Activated T-cell treated with anti-CD3 and anti-CD28 coated beads for 48 hours (primary cell): ENCODE results near the gene TRIM74.
"Not testable (repeated sequence)": the region's sequence is repeated elsewhere in the genome, so short reads cannot be mapped to it uniquely, and the experiment has no call there.

Experiments used
- DNase-seq: peaks from one replicate; pipeline ENCODE4 v3.0.0-alpha.2; 2020; ENCODE audit warnings: low read depth

The TRIM74 gene

DNA sequence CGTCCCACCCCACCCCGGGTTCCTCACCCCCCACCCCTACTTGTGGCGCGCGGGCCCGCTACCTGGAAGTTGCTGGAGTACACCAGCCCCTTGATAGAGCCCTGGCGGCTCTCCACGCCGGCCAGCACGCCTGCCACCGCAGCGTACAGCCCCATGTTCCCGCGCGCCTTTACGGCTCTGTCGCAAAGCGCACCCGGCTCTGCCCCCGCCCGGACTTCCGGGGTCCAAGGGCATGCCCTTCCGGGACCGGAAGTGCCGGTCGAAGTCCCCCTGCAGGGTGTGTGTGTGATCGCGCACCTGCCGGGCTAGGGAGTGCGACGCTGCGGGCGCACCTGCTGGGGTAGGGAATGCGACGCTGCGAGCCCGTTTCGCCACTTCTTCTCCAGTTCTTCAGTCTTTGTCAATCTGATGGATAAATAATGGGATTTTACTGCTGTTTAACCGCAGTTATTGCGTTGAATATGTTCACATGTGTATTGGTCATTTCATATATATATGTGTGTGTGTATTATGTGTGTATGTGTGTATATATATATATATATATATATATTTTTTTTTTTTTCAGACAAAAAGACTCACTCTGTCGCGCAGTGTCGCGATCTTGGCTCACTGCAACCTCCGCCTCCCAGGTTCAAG lies 14.6 kb downstream of the TRIM74 start:
- DNase-seq, result not testable (repeated sequence)

DNA sequence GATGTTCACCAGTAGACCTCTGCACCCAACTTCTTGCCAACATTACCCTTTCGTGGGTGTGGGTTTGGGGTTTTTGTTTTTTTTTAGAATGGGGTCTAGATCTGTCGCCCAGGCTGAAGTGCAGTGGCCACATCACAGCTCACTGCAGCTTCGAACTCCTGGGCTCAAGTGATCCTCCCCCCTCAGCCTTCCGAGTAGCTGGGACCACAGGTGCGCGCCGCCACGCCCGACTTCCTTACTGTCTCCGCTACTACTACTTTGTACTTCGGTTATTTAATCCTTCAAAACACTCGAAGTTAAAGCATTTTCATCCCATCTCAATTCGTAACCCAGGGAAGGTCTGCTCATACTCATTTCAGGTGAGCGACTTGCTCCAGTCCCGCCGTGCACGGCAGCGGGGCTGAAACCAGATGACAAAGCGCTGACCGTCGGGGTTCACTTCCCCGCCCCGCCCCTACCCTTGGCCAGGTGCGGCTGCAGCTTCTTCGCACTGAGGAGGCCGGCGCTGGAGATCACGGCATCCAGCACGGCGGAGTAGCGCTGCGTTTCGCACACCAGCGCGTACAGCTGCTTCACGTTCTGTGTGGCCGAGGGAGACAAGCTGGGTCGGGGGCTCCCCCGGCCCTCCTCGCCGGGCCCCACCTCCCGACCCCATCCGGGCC lies 15.2 kb downstream of the TRIM74 start:
- not testable (repeated sequence) for DNase-seq

DNA sequence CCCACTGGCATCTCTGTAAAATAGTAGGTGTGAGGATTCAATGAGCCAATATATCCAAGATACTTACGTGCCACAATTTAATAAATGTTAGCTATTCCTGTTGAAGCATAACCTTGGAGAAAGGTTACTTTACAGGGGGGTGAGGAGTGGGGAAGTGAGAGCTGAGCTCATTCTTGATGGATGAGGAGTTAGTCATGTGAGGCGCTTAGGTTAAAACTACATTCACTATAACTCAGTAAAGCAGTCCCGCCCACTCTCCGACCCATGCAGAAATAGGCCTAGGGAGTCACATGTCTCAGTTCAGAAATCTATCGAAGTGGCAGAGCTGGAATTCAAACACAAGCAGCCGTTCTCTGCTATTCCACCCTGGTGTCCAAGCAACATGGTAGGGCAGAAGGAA lies 18.8 kb downstream of the TRIM74 start:
- not testable (repeated sequence) for DNase-seq

DNA sequence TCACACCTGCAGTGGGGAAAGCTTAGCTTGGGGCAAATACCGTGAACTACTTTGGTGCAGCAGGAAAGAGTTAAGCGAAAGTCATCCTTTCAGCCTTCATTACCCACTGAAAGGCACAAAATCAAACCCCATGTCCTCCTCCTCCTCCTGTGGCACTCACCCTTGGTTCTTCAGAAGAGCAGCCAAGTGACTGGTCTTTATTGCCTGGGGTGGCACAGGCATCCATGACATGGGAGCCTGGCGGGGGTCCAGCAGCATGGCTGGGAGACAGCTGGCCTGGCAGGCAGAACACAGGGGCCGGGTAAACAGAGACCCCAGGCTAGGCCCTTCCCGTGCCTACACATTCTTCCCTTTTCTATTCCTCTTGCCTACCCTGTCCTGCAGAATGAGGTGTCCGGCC lies 19.6 kb downstream of the TRIM74 start:
- DNase-seq, result not testable (repeated sequence)

DNA sequence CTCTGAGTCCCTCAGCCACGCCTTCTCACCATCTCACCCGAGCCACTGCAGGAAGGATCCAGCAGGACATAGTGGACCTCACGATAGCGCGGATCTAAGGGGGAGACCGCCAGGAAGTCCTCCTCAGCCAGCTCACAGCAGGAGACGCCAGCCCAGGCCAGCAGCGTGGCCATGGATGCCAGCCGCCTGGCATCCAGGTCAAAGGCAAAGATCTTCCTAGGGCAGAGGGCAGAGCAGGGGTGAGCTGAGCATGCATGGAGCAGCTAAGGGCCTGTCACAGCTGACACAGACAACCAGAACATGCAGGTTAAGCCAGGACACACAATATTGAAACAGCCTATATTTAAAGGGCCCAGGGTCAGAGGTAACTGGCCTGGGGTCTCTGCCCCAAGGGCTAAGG lies 20.0 kb downstream of the TRIM74 start:
- not testable (repeated sequence) for DNase-seq

DNA sequence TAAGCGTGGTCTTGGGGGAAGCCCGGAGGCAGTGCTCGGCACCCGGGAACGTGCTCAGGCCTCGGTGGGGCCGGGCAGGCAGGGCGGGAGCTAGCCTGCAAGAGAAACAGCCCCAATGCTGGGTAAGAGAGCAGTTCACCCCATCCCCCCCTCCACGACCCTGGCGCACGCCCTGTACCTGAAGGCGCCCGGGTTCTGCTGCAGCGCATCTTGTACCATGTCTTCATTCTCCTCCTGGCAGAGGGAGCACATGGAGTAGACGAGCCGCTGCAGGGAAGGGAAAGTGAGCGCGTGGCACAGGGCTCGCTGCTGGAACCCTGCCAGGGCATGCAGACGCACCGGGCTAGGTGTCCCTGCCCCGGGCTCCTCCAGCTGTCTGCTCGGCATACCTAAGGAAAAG lies 20.6 kb downstream of the TRIM74 start:
- not testable (repeated sequence) for DNase-seq

DNA sequence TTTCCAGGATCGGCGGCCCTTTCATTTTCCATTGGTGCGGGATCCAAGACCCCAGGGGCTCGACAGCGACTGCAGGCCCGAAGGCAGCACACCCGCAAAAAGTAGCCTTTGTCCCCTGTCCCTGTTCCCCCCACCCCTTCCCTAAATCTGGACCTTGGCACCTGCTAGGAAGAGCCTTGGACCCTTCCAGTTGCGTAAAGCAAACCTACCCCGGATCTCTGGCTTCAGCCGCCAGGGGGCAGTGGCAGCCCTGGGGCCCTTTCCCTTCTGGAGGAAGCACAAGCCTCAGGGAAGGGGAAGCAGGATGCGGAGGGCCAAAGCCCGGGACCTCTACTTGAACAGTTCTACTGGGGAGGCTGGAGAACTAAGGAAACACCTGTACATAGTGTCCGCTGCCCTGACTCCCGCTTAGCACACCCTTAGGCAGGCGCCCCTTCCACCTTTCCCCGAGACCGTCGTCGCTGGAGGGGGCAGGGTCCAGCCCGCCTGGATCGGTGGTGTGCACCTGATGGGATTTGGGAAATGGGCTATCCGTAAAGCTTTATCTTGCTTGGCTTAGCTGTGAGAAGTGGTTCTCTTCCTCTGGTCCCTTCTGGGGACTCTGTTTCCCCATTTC lies 23.0 kb downstream of the TRIM74 start:
- not testable (repeated sequence) for DNase-seq

DNA sequence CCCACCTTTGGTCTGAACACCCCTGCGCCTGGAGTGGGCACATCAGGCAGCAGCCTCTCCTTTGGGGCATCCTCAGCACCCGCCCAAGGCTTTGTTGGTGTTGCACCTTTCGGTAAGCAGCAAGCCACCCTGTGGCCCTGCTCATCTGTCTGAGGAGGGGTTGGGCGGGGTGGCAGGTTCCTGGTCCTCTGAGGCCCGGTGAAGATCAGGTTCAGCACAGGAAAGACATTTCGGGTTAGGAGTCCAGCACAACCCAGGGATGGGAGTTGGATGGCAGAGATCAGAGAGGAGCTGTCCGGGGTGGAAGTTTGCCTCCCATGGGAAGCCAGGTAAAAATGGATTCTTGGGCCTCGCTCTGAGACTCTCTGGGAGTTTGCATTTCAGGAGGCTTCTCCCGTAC lies 23.7 kb downstream of the TRIM74 start:
- DNase-seq, result not testable (repeated sequence)

DNA sequence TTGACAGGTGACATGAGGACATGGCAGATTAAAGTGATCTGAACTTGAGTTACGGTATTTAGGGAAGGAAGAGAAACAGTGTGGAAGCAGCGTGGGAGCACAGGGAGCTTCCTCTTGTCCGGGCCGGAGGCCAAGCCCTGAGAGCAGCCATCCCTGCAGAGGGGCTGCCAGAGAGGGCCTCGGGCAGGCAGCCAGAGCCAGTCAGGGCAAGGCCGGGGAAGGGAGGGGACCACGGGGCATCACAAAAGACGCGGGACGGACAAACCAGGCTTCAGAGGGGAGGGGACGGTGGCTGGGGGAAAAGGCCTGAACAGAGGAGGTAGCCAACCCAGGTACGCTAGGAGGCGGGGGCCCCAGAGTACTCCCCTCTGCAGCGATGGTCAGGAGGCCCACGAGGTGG lies 24.3 kb downstream of the TRIM74 start:
- not testable (repeated sequence) for DNase-seq

DNA sequence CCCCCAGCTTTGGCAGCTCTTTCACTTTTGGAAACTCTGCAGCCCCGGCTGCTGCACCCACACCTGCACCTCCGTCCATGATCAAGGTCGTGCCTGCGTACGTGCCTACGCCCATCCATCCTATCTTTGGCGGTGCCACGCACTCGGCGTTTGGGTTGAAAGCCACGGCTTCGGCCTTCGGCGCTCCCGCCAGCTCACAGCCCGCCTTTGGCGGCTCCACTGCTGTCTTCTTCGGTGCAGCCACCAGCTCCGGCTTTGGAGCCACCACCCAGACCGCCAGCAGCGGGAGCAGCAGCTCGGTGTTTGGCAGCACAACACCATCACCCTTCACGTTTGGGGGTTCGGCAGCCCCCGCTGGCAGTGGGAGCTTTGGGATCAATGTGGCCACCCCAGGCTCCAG lies 26.3 kb downstream of the TRIM74 start:
- DNase-seq, result not testable (repeated sequence)

DNA sequence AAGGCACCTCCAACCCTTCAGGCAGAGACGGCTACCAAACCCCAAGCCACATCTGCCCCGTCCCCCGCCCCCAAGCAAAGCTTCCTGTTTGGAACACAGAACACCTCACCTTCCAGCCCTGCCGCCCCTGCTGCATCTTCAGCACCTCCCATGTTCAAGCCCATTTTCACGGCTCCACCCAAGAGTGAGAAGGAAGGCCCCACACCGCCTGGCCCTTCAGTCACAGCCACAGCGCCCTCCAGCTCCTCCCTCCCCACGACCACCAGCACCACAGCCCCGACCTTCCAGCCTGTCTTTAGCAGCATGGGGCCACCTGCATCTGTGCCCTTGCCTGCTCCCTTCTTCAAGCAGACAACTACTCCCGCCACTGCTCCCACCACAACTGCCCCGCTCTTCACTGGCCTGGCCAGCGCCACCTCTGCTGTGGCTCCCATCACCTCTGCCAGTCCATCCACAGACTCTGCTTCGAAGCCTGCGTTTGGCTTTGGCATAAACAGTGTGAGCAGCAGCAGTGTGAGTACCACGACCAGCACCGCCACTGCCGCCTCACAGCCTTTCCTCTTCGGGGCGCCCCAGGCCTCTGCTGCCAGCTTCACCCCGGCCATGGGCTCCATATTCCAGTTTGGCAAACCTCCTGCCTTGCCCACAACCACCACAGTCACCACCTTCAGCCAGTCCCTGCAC lies 27.1 kb downstream of the TRIM74 start:
- DNase-seq, result not testable (repeated sequence)

DNA sequence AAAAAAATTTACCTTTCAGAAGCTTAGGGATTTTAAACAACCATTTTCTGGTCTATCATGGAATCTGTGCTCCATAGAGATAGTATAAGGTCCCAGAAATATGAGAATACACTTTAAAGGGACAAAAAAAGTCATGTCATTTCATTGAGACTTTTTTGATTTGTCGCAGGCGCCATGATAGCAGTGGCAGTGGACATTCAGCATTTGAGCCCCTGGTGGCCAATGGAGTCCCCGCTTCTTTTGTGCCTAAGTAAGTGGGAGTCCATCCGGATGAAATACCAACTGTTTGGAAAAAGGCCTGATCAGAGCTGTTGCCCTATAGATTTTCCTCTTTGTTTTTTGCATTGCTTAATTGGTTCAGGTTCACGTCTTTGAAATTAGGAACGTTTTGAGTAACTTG lies 41.0 kb downstream of the TRIM74 start:
- not testable (repeated sequence) for DNase-seq

DNA sequence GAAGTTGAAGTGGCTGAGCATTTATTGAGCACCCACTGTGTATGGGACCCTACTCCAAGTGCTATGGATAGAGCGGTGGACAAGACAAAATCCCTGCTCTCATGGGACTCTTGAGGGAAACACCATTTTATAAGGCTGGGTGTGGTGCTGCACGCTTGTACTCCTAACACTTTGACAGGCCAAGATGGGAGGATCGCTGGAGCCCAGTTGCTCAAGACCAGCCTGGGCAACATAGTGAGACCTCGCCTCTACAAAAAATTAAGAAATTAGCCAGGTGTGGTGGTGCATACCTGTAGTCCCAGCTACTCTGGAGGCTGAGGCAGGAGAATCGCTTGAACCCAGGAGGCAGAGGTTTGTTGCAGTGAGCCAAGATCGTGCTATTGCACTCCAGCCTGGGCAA lies 41.5 kb downstream of the TRIM74 start:
- not testable (repeated sequence) for DNase-seq

DNA sequence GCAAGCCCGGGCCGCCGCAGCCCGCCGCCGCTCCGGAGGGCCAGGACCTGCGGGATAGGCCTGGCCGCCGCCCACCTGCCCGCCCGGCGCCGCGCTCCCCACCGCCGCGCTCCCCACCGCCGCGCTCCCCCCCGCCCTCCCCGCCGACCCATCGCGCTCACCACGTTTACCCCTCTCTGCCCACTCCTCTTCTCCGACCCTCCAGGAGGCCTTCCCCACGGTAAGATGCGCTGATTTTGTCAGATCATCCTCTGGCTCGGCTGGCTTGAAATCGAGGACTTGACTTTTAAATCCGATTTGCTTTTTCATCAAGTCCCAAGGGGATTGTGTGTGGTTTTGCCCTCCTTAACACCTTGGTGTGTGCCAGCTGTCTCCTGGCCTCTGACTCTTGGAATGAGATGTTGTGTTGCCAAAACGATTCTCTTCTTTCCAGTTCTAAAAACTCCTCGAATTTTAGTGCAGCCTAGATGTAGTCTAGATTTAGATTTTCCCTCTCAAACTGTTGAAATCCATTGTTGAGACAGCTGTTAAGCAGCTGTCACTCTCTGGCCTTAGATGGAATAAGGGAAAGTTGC lies 43.6 kb downstream of the TRIM74 start:
- DNase-seq, result no peak

DNA sequence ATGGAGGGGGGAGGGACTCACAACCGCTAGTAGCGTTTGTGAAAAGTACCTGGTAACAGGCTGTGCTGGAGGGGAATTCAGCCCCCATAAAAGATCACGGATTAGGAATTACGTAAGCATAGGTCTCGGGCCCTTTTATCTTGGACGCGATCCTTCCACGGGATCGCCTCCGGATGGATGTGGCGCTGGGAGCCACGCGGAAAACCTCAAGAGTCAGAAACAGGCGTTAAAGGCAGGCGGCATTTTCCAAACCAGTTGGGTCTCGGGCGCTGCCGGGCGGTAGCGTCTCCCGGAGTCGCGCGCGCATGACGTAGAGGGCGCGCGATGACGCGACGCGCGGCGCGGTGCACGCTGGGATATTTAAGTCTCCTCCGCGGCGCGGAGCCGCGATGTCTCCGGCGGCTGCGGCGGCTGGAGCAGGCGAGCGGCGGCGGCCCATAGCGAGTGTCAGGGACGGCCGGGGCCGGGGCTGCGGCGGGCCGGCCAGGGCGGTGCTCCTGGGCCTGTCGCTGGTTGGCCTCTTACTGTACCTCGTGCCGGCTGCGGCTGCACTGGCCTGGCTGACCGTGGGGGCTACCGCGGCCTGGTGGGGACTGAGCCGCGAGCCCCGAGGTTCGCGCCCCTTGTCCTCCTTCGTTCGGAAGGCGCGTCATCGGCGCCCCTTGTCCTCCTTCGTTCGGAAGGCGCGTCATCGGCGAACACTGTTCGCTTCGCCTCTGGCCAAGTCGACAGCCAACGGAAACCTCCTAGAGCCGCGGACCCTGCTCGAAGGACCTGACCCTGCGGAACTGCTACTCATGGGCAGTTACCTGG lies 44.3 kb downstream of the TRIM74 start, which contains the start of gene POM121:
POM121 (plus strand) TSS at position 363 of the 813 bp plus-strand sequence; CDS start at position 390, 27 bp downstream.
- peak; percentile 85 for DNase-seq

DNA sequence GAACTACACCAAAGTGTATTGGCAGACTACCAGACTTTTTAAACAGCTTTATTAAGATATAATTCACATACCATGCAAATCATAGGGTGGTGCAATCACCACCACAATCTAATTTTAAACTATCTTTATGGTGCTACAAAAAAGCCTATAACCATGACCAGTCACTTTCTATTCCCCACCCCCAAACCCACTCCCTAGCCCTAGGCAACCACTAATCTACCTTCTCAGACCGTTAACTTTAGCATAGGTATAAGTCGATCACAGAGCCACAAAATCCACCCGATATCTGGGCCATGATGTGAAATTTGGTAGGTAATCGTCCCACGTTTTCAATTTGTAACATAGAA lies 44.9 kb downstream of the TRIM74 start:
- no peak for DNase-seq

DNA sequence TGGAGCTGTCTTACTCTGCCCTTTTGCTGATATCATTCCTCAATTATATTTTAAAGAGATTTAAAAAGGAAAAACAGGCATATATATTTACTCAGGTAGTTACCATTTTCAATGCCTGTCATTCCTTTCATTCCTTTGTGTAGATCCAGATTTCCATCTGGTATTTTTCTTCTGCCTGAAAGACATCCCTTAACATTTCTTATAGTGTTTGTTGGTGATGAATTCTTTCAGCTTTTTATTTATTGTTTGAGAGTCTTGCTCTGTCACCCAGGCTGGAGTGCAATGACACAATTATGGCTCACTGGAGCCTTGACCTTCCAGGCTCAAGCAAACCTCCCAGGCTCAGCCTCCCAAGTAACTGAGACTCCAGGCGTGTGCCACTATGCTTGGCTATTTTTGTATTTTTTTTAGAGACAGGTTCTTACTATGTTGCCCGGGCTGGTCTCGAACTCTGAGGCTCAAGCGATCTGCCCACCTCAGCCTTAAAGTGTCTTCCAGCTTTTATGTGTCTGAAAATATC lies 50.0 kb downstream of the TRIM74 start:
- no peak for DNase-seq

DNA sequence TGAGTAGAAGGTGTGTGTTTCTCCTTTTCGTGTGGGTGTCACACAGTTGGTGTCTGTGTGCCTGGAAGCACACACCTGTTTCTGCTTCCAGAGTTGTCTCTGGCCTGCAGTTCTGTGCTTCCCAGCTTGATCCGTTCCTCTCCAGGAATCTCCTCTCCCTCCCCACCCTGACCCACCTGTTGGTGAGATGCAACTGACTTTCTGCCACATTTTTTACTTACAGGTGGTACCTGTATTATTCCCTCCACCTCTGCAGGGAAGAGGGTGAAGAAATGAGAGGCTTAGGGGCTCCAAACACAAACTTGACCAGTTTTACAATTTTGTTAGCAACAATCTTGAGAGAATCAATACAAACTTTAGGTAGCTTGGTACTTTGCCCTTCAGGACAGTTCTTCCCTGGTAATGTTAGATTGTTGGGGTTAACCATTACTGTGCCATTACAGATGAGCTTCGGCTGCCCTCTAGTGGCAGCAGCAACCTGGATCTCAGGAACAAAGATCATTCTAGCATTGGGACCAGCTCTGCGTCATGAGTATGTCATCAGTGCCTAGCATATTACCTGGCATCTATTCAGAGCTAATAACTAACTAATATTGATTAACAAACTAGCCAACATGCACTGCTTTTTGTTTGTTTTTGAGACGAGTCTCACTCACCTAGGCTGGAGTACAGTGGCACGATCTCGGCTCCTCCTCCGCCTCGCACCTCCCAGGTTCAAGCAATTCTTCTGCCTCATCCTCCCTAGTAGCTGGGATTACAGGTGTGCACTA lies 54.3 kb downstream of the TRIM74 start:
- peak; percentile 47 for DNase-seq

DNA sequence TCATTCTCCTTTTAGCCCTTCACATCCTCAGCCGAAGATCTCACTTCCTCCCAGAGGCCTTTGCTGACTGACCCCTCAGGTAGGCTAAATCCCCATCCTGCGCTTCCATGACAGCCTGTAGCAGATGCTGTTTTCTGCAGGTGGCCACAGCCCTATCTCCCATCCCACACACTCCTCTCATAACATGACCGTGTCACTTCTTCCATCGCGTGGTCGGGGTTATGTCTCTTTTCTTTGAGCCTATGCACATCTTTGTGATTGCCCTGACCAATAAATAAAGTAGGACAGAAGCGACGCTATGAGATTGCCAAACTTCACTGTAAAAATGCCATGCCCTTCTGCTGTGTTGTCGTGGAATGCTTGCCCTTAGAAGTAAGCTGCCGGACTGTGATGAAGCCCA lies 55.5 kb downstream of the TRIM74 start:
- DNase-seq, result peak; percentile 26

DNA sequence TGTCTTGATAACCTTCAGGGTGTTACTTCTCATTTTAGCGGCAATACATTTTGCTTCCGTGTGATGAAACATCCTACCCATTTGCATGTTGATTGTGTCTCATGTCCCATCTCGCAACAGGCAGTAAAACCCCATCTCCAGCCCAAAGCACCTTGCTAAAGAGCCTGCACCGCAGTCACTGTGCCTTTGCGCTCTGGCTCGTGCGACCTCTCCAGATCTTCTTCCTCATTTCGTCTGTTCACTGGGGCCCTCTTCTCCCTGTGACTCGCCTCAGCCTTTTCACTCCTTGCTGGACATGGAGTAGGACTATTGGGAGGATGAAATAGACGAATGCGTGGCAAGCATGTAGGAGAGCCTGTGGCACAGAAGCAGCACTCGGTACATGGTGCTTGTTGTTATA lies 57.9 kb downstream of the TRIM74 start:
- not testable (repeated sequence) for DNase-seq
